GM12801 (cell line): Measurements from ENCODE around the gene ALDOB.

Experiments used
- TF ChIP-seq, protein P1 (sequence below): IDR thresholded peaks from one replicate; pipeline ENCODE4 v1.5.1; 2011; ENCODE audit warnings: control low read depth; ENCODE audit not compliant: insufficient read length; ENCODE audit errors: extremely low read depth

The ALDOB gene

GRCh38 chr9:101398930-101399642, 36.5 kb downstream of the ALDOB start:
- TF ChIP-seq, protein P1, sequence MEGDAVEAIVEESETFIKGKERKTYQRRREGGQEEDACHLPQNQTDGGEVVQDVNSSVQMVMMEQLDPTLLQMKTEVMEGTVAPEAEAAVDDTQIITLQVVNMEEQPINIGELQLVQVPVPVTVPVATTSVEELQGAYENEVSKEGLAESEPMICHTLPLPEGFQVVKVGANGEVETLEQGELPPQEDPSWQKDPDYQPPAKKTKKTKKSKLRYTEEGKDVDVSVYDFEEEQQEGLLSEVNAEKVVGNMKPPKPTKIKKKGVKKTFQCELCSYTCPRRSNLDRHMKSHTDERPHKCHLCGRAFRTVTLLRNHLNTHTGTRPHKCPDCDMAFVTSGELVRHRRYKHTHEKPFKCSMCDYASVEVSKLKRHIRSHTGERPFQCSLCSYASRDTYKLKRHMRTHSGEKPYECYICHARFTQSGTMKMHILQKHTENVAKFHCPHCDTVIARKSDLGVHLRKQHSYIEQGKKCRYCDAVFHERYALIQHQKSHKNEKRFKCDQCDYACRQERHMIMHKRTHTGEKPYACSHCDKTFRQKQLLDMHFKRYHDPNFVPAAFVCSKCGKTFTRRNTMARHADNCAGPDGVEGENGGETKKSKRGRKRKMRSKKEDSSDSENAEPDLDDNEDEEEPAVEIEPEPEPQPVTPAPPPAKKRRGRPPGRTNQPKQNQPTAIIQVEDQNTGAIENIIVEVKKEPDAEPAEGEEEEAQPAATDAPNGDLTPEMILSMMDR, result no peak

GRCh38 chr9:101398068-101398929, 37.3 kb downstream of the ALDOB start, which contains the start of the genes MRPL50 and ZNF189:
TSS of gene MRPL50 (minus strand) at chr9:101398618. CDS start at chr9:101398592, 26 bp downstream.
TSS of gene ZNF189 (plus strand) at chr9:101398851. CDS start at chr9:101399157, 306 bp downstream.
- TF ChIP-seq, protein P1, result no peak

DNA sequence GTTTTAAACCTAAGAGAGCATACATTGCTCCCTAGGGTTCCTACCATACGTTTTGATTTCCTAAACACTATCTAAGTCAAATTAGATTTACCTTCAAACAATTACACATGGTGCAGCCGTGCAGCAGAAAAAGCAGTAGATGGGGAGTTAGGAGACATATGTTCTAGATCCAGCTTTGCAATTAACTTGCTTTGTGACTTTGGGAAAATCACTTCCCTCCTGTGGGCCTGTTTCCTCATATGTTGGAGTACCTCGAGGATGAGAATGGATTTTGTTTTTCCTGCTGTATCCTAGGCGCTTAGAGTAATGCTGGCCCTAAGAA, 37.9 kb downstream of the ALDOB start:
- TF ChIP-seq, protein P1, result no peak

DNA sequence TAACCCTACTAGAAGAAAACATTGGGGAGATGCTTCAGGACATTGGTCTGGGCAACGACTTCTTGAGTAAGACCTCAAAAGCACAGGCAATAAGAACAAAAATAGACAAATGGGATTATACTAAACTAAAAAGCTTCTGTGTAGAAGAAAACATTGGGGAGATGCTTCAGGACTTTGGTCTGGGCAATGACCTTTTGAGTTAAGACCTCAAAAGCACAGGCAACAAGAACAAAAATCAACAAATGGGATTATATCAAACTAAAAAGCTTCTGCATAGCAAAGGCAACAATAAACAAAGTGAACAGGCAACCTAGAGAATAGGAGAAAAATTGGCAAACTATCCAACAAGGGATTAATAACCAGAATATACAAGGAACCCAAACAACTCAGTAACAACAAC, 40.9 kb downstream of the ALDOB start:
- TF ChIP-seq, protein P1, result no peak

DNA sequence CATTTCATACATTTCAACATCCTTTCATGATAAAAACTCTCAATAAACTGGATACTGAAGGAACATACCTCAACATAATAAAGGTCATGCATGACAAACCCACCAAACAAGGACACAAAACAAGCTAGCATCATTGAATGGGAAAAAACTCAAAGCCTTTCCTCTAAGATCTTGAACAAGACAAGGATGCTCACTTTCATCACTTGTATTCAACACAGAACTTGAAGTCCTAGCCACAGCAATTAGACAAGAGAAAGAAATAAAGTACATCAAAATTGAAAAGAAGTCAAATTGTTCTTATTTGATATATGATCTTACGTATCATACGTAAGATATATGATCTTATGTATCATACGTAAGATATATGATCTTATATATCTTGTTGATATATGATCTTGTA, 42.4 kb downstream of the ALDOB start:
- TF ChIP-seq, protein P1, result no peak

- TF ChIP-seq, protein P1, result no peak
Measured at GRCh38 chr9:101388507-101388993, 47.0 kb downstream of the ALDOB start.

- TF ChIP-seq, protein P1, result no peak
Measured at GRCh38 chr9:101387871-101388506, 47.6 kb downstream of the ALDOB start.
